GM19372 (cell line): Measurements from ENCODE around the gene SDK1.

ENCODE experiments used
- ATAC-seq: cut with Tn5 transposase; IDR thresholded peaks from one replicate; pipeline ENCODE4 v1.9.1; 2021; ENCODE audit warnings: mild to moderate bottlenecking, low read depth, moderate library complexity; ENCODE audit not compliant: unreplicated experiment

Gene SDK1

GRCh38 chr7:4022265-4022664 is 721.2 kb downstream of the SDK1 start:
- no peak for ATAC-seq

DNA sequence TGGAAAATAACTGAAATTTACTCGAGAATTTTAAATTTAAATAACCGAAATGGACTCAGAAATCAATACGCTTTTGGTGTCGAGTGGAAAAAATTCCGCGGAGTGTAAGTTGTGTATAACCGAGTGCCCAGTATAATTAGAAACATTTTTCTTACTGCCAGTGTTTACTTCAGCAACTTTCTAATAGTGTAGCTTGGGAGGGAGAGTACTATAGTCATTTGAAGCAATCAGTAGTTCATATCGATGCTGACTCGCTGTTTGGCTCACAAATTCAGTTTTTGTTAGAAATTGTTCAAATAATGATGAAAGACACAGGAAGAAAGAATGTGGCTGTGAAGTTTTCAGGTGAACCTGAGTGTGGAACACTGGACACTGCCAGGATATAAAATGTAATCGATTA is 722.5 kb downstream of the SDK1 start:
- ATAC-seq, result no peak

DNA sequence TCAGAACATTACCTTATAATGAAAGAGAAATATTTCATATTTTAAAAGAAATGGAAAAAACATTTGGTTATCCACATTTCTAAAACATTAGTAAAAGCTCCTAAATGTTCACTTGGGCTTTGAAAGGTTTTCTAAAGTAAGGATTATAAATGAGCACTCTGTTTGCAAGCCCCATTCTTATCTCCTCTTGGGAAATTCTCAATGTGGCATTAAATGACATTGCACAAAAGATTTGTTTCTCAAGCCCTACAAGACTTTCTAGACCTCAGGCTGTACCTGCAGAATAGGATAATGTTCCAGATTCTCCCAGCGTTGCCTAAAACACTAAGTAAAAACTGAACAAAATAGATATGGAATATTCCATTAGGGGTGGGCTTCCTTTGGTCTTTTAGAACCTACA is 723.1 kb downstream of the SDK1 start:
- no peak for ATAC-seq

DNA sequence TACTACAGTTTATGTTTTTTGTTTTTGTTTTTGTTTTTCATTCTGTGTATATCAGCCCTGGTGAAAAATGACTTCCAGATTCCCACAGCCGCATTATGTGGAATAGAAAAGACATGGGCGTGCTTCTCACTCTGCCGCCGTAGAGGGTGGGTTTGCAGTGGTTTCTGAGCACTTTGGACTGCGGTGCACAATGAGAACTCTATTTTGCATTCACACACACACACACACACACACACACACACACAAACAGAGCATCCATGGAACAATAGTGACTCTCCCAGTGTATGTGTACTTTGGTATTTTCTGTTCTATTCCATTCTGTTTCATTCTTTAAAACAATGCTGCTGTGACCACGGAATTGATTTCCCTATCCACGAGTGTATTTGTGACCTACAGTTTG is 723.8 kb downstream of the SDK1 start:
- ATAC-seq, result no peak

GRCh38 chr7:4025210-4025609 is 724.2 kb downstream of the SDK1 start:
- no peak for ATAC-seq

GRCh38 chr7:4025694-4026615 is 724.9 kb downstream of the SDK1 start:
- no peak for ATAC-seq

DNA sequence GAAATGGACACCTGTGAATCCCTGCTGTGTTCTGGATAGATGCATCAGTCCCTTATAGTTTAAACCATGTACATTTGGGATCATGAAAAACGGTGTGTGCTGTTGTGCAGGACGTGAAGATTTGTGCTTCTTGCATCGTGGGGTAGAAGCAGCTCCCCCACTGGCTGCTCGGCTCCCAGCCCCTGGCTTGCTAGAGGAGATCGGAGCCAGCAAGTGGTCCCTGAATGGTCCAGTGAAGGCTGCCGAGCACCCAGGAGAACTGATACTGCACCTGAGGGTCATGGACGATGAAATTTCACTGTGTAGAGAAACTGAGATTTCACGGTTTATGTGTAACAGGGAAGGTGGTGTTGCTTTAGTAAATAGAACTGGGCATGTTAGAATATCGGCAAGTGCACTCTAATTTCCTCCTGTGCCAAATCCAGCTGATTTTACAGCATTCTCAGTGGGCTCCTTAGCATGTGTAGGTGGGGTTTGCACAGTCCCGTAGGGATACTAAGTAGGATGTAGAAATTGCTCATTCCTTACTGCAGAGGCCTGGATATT is 726.0 kb downstream of the SDK1 start:
- ATAC-seq, result no peak

- no peak for ATAC-seq
Observed at GRCh38 chr7:4028221-4028620, 727.2 kb downstream of the SDK1 start.

DNA sequence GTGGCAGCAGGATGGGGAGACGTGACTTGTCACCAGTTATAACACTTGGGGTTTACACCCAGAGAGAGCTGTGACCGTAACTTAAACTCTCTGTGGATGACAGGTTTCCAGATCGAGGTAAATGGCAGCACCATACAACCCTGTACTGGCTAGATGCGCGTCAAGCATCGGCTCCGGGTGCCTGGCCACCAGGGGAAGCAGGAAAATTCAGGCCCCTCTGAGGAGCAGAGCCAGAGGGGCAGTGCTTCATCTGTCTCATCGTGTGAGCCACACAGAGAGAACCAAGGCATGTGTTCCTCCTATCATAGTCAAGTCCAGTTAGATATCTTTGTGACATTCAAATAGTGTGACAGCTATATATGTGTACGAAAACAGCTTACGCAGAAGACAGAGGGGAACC is 728.9 kb downstream of the SDK1 start:
- no peak for ATAC-seq

- no peak for ATAC-seq
Observed at GRCh38 chr7:4030346-4030950, 729.4 kb downstream of the SDK1 start.

- no peak for ATAC-seq
Observed at GRCh38 chr7:4033996-4034395, 732.9 kb downstream of the SDK1 start.

- no peak for ATAC-seq
Observed at GRCh38 chr7:4037308-4037707, 736.3 kb downstream of the SDK1 start.

DNA sequence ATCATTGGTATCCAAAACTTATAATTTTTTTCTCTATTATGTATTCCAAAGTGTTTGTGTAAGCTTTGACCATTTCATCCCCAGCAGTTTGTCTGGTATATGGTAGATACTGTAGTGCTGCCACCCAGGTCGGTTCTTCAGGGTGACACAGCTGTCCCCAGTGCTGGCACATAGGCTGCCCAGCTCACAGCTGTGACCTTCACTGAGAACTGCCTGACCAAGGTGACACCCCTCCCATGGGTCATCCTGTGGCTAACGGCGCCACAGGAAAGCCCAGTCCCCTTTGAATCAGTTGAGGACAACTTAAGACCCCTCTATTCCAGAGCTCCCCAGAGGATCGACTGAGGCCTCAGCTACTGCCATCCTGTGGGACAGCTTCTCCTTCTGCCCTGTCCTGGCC is 736.8 kb downstream of the SDK1 start:
- ATAC-seq, result no peak

GRCh38 chr7:4040109-4040928 is 739.3 kb downstream of the SDK1 start:
- no peak for ATAC-seq

GRCh38 chr7:4042402-4043045 is 741.5 kb downstream of the SDK1 start:
- no peak for ATAC-seq

- no peak for ATAC-seq
Observed at GRCh38 chr7:4043988-4044387, 742.9 kb downstream of the SDK1 start.

- ATAC-seq, result no peak
Observed at GRCh38 chr7:4045450-4045849, 744.4 kb downstream of the SDK1 start.

DNA sequence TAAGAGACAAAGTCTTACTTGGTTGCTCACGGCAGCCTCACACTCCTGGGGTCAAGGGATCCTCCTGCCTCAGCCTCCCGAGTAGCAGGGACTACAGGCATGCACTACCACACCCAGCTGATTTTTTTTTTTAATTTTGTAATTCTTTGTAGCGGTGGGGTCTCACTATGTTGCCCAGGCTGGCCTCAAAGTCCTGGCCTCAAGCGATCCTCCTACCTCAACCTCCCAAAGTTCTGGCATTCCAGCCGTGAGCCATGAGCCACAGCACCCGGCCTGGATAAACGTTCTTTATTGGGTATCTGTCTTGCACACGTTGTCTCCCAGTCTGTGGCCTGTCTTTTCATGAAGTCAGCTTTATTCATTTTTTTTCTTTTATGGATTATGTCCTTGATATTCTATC is 744.9 kb downstream of the SDK1 start:
- ATAC-seq, result no peak

DNA sequence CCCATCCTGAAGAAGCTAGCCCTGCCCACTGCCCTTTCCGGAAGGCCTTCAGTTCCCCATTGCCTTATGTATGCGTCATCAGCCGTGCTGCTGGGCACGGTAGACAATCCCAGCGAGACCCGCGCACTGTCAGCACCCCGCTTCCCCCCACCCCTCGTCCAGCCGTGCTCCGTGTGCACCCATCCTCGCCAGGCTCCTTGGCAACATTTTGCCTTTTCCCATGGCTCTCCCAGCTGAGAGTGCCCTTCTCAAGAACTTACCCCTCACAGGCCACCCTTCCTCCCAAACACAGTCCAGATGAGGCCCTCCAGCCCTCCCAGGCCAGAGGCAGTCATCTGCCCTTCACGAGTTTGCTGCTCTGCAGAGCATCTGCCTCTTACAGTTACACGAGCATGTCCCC is 747.3 kb downstream of the SDK1 start:
- no peak for ATAC-seq

DNA sequence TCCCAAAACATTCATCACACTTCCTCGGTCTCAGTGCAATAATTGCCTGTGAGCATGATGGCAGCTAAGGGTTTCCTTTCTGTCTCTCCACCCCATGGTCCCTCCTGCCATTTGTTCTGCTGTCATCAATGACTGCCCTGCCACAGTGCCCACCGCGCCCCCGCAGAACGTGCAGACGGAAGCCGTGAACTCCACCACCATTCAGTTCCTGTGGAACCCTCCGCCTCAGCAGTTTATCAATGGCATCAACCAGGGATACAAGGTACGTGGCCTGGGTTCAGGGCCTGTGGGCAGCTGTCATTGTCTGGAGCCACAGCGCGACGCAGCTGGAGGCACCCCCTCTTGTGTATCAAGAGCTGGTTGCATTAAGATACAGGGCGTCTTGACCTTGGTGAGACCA is 748.1 kb downstream of the SDK1 start:
- ATAC-seq, result no peak
